OCI-M1 (cell line): ENCODE measurements around the gene TYW1B.
"Not testable (repeated sequence)": the region's sequence is repeated elsewhere in the genome, so short reads cannot be mapped to it uniquely, and the experiment has no call there.

ENCODE experiments used
- DNase-seq: peaks from one replicate; lab custom pipeline; 2025; lab: John Stamatoyannopoulos, UW

Gene TYW1B

GRCh38 chr7:72550454-72550853 lies 277.5 kb downstream of the TYW1B start:
- DNase-seq, result not testable (repeated sequence)

- DNase-seq, result not testable (repeated sequence)
These were observed 281.3 kb downstream of the TYW1B start for GRCh38 chr7:72546586-72547237.

GRCh38 chr7:72544531-72544930 lies 283.5 kb downstream of the TYW1B start:
- not testable (repeated sequence) for DNase-seq

GRCh38 chr7:72540923-72541322 lies 287.1 kb downstream of the TYW1B start:
- DNase-seq, result no peak

- DNase-seq, result no peak
These were observed 287.8 kb downstream of the TYW1B start for GRCh38 chr7:72540106-72540611.

GRCh38 chr7:72539702-72540101 lies 288.3 kb downstream of the TYW1B start:
- no peak for DNase-seq

- no peak for DNase-seq
These were observed 289.1 kb downstream of the TYW1B start for GRCh38 chr7:72538856-72539255.

- DNase-seq, result no peak
These were observed 289.9 kb downstream of the TYW1B start for GRCh38 chr7:72538147-72538546.

- not testable (repeated sequence) for DNase-seq
These were observed 292.0 kb downstream of the TYW1B start for GRCh38 chr7:72536038-72536437.

- not testable (repeated sequence) for DNase-seq
These were observed 297.0 kb downstream of the TYW1B start for GRCh38 chr7:72531048-72531447.
